GM21390 (cell line): ENCODE data around the gene TANGO2.

ENCODE experiments used
- ATAC-seq: cut with Tn5 transposase; IDR thresholded peaks from one replicate; pipeline ENCODE4 v1.9.1; 2021; ENCODE audit not compliant: unreplicated experiment

The TANGO2 gene

GRCh38 chr22:20039683-20040325 lies 18.9 kb downstream of the TANGO2 start:
- no peak for ATAC-seq

- ATAC-seq, result no peak
Measured at GRCh38 chr22:20040327-20041200, 19.7 kb downstream of the TANGO2 start.

DNA sequence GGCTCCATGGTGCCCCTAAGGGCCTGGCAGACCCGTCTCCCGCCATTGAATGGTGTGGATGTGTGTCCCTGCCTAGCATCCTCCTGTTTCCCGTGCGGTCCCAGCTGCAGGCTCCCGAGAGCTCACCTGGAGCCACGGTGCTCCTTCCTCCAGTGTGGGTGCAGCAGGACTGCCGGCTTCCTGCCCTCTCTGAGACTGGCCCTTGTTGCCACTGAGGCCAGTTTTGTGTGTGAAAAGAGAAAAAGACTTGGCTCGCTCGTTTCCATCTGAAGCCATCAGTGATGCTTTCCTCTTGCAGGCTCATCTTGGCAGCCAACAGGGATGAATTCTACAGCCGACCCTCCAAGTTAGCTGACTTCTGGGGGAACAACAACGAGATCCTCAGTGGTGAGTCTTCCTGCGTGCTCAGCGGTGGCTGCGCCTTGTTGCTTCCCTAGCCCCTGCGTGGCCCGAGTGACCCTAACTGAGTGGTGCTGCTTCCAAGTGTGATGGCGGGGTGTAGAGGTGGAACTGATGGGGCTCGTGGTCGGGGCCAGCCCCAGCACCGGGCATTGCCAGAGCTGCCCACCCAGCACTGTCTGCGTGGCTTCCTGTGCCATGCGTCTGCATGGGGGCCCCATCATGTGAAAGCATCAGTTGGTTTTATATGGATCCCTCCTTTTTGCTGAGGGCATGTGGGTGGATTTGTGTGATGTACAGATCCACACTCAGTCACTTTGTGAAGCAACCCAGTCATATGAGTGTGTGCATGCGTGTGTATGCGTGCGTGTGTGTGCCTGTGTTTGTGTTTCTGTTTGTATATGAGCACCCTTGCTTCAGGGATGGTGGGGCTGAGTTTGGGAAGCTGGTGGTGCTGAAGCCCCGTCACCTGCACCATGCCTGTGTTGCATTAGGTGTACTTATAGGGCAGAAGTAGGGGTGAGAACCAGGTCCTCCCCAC lies 22.4 kb downstream of the TANGO2 start:
- ATAC-seq, result no peak

- ATAC-seq, result no peak
Measured at GRCh38 chr22:20043997-20044342, 23.1 kb downstream of the TANGO2 start.

DNA sequence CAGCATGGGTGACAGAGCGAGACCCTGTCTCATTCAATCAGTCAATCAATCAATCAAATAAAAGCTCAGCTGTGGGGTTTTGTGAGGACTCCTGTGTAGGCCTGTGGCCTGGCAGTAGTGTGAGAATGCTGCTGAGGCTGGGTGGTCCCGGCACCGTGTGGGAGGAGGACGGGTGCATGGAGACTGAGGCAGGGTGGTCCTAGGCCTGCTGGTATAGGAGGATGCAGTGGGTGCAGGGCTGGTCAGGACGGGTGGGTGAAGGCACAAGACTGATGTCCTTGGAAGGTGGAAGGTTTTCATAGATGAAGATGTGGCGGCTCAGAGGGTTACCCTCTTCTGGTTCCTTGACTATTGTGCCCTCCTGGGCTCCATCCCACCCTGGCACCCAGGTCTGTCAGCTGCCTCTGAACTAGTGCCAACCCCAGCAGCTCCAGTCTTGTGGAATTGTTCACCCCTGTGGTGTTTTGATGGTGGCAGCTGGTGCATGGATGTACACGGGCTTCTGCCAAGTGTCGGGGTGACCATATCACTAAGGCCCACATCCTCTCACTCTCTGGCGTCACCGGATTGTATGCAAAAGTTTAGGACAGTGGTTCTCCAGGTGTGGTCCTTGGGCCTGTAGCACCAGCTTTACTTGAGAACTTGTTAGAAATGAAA lies 23.7 kb downstream of the TANGO2 start:
- ATAC-seq, result no peak

DNA sequence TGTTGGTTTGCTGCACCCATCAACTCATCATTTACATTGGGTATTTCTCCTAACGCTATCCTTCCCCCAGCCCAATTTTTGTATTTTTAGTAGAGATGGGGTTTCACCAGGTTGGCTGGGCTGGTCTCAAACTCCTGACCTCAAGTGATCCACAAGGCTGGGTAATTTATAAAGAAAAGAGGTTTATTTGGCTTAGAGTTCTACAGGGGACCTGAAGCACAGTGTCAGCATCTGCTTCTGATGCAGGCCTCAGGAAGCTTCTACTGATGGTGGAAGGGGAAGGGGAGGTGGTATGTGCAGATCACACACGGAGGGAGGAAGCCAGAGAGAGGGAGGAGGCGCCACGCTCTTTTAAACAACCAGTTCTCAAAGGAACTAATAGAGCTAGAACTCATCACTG lies 25.8 kb downstream of the TANGO2 start:
- ATAC-seq, result no peak

DNA sequence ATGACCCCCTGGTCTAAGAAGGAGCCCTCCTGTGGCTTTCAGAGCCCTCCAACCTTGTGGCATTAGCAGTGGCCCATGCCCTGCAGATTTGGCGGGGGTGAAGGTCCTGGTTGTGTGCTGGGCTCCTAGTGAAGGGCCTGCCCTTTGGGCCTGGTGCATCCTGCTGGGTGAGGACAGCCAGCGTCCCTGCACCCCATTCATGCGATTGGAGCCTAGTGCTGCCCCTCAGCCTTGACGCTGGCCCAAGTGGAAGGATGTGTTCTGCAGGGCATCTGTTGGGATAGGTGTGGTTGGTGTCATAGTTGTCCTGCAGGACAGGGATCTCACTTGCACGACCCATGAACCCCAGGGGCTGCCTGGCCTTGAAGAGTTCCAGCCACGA lies 31.0 kb downstream of the TANGO2 start:
- ATAC-seq, result no peak

DNA sequence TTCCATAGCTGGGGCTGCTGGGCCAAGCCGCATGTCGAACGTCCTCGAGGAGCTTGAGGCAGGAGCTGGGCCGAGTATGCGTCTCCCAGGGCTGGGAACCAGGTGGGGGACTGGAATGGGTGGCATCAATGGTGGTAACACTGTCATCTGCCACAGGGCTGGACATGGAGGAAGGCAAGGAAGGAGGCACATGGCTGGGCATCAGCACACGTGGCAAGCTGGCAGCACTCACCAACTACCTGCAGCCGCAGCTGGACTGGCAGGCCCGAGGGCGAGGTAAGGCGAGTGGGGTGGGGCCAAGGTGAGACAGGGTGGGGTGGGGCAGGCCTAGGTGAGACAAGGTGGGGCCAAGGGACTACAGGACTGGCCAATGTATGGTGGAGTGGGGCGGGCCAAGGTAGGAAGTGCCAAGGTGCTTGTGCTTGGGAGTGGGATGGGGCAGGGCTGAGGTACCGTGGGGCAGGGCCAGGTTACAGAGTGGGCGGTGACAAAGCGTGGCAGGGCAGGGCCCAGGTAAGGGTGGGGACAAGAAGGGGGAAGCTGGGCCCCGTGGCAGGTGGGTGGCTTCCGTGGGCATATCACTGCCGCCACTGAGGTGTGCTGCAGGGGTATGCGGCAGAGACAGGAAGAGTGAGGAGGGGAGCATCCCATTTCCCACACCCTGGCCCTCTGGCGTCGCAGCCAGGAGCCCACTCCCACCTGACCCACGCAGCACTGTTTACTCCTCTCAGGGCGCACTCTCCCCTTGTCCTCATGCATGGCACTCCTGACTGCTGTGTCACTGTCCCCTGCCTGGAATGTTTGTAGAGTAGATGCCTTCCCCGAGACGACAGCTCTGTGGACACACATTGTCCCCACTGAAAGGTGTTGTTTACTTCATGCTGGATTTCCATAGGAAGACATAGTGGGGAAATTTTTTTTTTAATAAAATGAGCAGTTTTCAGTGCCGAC lies 31.7 kb downstream of the TANGO2 start:
- no peak for ATAC-seq

GRCh38 chr22:20053407-20054033 lies 32.6 kb downstream of the TANGO2 start:
- ATAC-seq, result no peak

GRCh38 chr22:20054034-20054427 lies 33.1 kb downstream of the TANGO2 start:
- ATAC-seq, result no peak

DNA sequence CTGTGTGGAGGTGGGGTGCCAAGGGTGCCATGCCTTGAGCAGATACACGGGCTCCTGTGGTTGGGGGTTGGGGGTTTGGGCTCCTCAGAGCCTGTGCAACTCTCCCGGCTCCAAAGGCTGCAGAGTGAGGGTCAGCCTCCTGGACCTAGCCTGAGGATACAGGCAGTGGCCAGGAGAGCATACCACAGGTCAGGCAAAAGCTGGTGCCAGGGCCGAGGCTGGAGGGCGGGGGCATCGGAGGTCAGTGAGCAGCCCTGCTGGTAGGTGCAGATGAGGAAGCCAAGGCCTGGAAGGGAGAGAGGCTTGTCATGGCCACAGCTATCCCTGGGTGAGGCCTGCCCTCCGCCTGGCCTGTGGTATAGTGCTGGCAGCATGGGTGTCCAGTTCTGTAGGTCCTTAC lies 33.6 kb downstream of the TANGO2 start:
- no peak for ATAC-seq

GRCh38 chr22:20055144-20055543 lies 34.2 kb downstream of the TANGO2 start:
- ATAC-seq, result no peak

GRCh38 chr22:20055654-20056053 lies 34.7 kb downstream of the TANGO2 start:
- ATAC-seq, result no peak

- no peak for ATAC-seq
Measured at GRCh38 chr22:20056161-20056560, 35.3 kb downstream of the TANGO2 start.

DNA sequence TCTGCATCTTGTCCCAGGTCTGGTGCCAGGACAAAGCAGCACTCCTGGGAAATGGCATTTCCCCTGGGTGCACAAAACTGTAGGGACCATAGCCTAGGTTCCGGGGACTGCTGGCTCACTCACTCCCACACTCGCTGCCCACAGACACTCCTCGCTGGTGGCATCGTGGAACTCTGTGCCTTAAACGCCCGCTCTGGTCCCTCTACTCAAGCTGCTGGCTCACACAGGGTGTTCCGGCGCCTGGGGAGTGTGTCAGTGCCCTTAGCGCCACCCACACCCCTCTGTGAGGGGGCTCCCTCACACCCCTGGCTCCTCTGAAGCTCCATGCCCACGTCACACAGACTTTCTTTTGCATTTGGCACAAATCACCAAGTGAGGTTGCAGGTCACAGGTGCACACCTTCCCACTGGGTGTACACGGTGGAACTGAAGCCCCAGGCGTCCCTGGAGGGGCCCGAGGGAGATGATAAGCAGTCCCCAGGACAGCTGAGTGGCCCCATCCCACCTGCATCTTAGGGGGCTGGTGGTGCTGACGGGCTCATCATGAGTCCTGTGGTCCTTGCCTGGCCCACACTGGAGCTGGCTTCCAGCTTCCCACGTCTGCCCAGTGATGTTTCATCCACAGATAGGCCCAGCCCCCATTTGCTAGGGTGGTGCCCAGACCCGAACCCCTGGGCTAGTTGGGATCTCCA lies 35.9 kb downstream of the TANGO2 start:
- ATAC-seq, result no peak

- ATAC-seq, result no peak
Measured at GRCh38 chr22:20057596-20058268, 36.8 kb downstream of the TANGO2 start.

- ATAC-seq, result no peak
Measured at GRCh38 chr22:20058989-20059770, 38.3 kb downstream of the TANGO2 start.
